GM18519 (cell line): ENCODE measurements around the gene FRK.
"Not testable (repeated sequence)": the region's sequence is repeated elsewhere in the genome, so short reads cannot be mapped to it uniquely, and the experiment has no call there.

ENCODE experiments used
- ATAC-seq: cut with Tn5 transposase; IDR thresholded peaks from one replicate; pipeline ENCODE4 v1.9.1; 2021; ENCODE audit warnings: mild to moderate bottlenecking, moderate library complexity; ENCODE audit not compliant: unreplicated experiment, low FRiP score

Gene FRK

GRCh38 chr6:115954740-115955139 is 106.0 kb downstream of the FRK start:
- no peak for ATAC-seq

DNA sequence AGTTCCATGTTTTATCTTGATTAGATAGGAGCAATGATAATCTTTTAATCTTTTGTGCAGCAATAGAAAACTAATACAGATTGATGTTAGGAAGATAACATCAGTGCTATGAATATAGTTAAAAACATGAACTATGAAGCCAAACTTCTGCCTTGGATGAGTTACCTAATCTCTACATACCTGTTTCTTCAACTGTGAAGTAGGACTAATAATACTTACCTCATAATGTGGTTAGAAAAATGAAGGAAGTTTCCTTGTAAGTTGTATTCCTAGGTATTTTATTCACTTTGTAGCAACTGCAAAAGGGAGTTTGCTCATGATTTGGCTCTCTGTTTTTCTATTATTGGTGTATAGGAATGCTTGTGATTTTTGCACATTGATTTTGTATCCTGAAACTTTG is 111.9 kb downstream of the FRK start:
- no peak for ATAC-seq

- no peak for ATAC-seq
Observed at GRCh38 chr6:115947966-115948541, 112.6 kb downstream of the FRK start.

- ATAC-seq: no peak
Observed at GRCh38 chr6:115945812-115946211, 114.9 kb downstream of the FRK start.

- ATAC-seq: no peak
Observed at GRCh38 chr6:115945306-115945705, 115.4 kb downstream of the FRK start.

DNA sequence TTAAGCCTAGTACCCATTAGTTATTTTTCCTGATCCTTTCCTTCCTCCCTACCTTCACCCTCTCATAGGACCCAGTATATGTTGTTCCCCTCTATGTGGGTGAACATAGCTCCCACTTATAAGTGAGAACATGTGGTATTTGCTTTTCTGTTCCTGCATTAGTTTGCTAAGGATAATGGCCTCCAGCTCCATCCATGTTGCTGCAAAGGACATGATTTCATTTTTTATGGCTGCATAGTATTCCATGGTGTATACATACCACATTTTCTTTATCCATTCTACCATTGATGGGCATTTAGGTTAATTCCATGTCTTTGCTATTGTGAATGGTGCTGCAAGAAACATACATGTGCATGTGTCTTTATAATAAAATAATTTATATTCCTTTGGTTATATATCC is 115.9 kb downstream of the FRK start:
- not testable (repeated sequence) for ATAC-seq

DNA sequence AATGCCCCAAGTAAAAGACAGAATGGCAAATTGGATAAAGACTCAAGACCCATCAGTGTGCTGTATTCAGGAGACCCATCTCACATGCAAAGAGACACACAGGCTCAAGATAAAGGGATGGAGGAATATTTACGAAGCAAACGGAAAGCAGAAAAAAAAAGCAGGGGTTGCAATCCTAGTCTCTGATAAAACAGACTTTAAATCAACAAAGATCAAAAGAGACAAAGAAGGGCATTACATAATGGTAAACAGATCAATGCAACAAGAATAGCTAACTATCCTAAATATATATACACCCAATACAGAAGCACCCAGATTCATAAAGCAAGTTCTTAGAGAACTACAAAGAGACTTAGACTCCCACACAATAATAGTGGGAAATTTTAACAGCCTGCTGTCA is 123.2 kb downstream of the FRK start:
- not testable (repeated sequence) for ATAC-seq

- ATAC-seq: no peak
Observed at GRCh38 chr6:115935361-115935760, 125.3 kb downstream of the FRK start.

DNA sequence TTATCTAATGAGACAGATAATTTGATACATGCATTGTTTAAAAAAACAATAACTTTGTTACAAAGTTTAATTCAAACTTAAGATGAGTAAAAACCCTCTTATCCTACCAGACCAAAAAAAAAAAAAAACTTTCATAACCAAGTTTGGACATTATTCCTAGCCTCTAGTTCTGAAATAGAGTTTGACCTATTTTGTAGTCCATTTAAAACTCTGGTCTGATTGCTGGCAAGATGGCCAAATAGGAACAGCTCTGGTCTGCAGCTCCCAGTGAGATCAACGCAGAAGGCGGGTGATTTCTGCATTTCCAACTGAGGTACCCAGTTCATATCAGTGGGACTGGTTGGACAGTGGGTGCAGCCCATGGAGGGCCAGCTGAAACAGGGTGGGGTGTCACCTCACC is 125.9 kb downstream of the FRK start:
- ATAC-seq: no peak

DNA sequence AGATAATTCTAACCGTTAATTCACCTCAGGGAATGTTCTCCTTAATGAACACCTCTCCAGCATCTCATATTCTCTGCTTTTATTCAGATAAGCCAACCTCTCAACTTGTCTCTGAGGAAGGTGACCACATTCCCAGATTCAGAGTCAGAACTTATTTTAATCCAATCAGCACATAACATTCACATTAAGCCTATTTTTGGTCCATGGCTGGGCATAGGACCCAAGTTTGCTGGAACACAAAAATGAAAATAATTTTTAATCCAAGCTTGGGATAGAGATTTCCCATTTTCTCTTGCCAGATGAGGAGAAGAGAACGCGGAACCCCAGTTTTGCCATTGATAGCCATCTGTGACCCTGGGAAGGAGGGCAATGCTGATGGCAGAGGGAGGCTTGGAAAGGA is 126.5 kb downstream of the FRK start:
- no peak for ATAC-seq

DNA sequence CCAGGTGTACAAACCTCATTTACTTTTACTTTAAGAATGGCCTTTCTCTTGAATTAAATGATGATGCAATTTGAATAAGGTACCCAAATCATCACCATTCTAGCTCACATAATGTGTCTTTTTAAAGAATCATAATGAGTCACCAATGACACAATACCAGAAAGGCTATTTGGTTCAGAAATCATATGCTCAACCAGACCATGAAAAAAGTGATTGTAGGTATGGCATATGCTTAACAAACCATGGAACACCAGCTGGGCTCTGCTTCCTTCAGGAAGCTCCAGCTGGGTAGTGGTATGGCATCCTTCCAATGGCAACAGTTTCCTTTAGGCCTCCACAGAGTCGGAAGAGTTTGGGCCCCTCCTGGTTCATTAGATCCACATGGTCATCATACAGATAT is 128.2 kb downstream of the FRK start:
- ATAC-seq: peak; percentile 59

- ATAC-seq: not testable (repeated sequence)
Observed at GRCh38 chr6:115928000-115928399, 132.7 kb downstream of the FRK start.

- no peak for ATAC-seq
Observed at GRCh38 chr6:115922971-115923370, 137.7 kb downstream of the FRK start.

DNA sequence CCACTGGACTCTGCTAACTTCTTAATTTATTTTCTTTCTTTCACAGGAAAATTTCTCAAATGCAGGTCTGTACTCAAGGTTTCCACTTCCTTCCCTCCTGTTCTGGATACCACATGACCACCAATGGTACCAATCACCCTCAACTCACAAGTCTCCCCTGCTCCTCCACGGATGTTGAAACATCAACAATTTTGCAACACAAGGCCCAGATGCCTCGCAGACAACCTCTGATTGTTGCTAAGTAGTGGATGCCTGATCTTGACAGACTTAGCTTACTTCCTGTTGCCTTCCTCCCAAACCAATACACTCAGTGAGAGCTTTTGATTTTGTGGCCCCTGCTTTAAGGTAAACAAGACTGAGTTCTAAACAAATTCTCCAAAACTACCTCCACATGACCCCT is 146.6 kb downstream of the FRK start:
- no peak for ATAC-seq

- ATAC-seq: no peak
Observed at GRCh38 chr6:115909923-115910546, 150.7 kb downstream of the FRK start.

- ATAC-seq: no peak
Observed at GRCh38 chr6:115908906-115909559, 151.7 kb downstream of the FRK start.

GRCh38 chr6:115905471-115905870 is 155.2 kb downstream of the FRK start:
- no peak for ATAC-seq

GRCh38 chr6:115902436-115902835 is 158.3 kb downstream of the FRK start:
- no peak for ATAC-seq

- ATAC-seq: no peak
Observed at GRCh38 chr6:115901896-115902295, 158.8 kb downstream of the FRK start.

GRCh38 chr6:115899730-115900282 is 160.9 kb downstream of the FRK start:
- ATAC-seq: no peak

DNA sequence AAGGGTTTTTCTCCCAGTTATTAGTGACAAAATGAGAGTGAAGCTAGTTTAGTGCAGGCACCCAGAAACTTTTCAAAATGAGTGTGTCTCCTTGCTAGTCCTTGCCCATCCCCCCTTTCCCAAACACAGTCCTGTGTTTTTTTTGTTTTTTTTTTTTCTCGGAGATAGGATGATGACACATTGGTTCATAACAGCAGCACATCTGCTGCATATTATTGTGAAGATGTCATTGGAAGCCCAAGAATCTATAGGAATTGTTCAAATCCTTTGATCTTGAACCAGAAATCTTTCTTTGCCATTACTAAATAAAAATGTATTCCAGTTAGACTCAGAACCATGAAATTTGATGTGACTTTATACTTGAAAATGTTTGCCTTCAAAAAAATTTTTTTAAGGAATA is 162.4 kb downstream of the FRK start:
- ATAC-seq: no peak
